SU-DHL-6 (cell line): Measurements from ENCODE around the gene MTG1.
"Not testable (repeated sequence)": the region's sequence is repeated elsewhere in the genome, so short reads cannot be mapped to it uniquely, and the experiment has no call there.

ENCODE experiments used
- EZH2phosphoT487 ChIP-seq: fragments of 200-600 bp; sonication (generic), shearing (Covaris generic); conservative IDR thresholded peaks from 2 replicates; pipeline ENCODE4 v1.6.1; 2018; ENCODE audit warnings: mild to moderate bottlenecking, antibody characterized with exemption, low read length, moderate library complexity, mixed read lengths
- TF ChIP-seq, protein P1 (sequence below): fragments of 200-600 bp; sonication (generic); IDR thresholded peaks from one replicate; pipeline ENCODE4 v1.5.1; 2017; ENCODE audit warnings: antibody characterized with exemption, mild to moderate bottlenecking, low read length, moderate library complexity; ENCODE audit not compliant: insufficient read depth, poor library complexity, severe bottlenecking

DNA sequence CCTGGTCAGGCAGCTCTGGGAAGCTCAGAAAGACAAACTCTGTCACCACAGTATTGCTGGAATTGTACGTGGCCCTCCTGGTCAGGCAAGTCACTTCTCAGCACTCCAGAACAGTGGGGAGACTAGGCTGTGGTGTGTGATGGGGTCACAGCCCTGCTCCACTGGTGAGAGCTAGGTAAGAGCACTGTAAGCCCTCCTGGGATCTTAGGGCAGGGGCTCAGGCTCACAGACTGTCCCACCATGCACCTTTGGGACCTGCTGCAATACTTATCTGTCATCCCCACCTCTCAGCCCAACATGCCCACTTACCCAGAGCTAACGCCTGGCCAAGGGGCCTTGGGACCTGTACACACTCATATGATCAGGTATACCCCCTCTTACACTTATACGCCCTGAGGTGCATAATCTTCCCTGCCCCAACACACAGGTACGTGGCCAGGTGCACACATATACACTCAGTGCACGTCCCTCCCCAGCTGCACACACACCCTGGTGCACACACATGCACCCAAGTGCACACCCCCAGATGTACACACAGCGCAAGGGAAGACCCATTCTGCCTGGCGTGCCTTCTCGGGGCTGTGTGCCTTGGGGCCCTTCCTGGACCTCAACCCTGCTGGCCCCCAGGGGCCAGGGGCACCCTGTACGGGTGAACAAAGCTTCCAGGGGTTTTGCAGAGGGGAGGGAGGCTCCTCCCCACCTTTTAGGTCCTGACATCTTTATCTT is 38.1 kb downstream of the MTG1 start:
- TF ChIP-seq, protein P1, sequence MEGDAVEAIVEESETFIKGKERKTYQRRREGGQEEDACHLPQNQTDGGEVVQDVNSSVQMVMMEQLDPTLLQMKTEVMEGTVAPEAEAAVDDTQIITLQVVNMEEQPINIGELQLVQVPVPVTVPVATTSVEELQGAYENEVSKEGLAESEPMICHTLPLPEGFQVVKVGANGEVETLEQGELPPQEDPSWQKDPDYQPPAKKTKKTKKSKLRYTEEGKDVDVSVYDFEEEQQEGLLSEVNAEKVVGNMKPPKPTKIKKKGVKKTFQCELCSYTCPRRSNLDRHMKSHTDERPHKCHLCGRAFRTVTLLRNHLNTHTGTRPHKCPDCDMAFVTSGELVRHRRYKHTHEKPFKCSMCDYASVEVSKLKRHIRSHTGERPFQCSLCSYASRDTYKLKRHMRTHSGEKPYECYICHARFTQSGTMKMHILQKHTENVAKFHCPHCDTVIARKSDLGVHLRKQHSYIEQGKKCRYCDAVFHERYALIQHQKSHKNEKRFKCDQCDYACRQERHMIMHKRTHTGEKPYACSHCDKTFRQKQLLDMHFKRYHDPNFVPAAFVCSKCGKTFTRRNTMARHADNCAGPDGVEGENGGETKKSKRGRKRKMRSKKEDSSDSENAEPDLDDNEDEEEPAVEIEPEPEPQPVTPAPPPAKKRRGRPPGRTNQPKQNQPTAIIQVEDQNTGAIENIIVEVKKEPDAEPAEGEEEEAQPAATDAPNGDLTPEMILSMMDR, result not testable (repeated sequence)
- not testable (repeated sequence) for TF ChIP-seq EZH2phosphoT487
